GM19023 (cell line): ENCODE results near the gene COL5A1.

Experiments used
- ATAC-seq: cut with Tn5 transposase; IDR thresholded peaks from one replicate; pipeline ENCODE4 v1.9.1; 2021; ENCODE audit warnings: mild to moderate bottlenecking, moderate library complexity; ENCODE audit not compliant: unreplicated experiment

Gene COL5A1

GRCh38 chr9:134867917-134868750 is 226.5 kb downstream of the COL5A1 start:
- no peak for ATAC-seq

- ATAC-seq = no peak
Measured at GRCh38 chr9:134868751-134869553, 227.3 kb downstream of the COL5A1 start.

- ATAC-seq = no peak
Measured at GRCh38 chr9:134869554-134870300, 228.1 kb downstream of the COL5A1 start.

- no peak for ATAC-seq
Measured at GRCh38 chr9:134870301-134870694, 228.7 kb downstream of the COL5A1 start.

- no peak for ATAC-seq
Measured at GRCh38 chr9:134870746-134871662, 229.4 kb downstream of the COL5A1 start.

GRCh38 chr9:134871697-134872340 is 230.2 kb downstream of the COL5A1 start:
- ATAC-seq = no peak

GRCh38 chr9:134872482-134873231 is 231.1 kb downstream of the COL5A1 start:
- no peak for ATAC-seq

- no peak for ATAC-seq
Measured at GRCh38 chr9:134875371-134875770, 233.8 kb downstream of the COL5A1 start.

GRCh38 chr9:134877541-134877940 is 235.9 kb downstream of the COL5A1 start:
- no peak for ATAC-seq

GRCh38 chr9:134879664-134880483 is 238.3 kb downstream of the COL5A1 start:
- ATAC-seq = no peak

- no peak for ATAC-seq
Measured at GRCh38 chr9:134880484-134881312, 239.1 kb downstream of the COL5A1 start, which contains the start of gene FCN2. TSS of gene FCN2 (plus strand) at chr9:134880810. CDS start at chr9:134880822, 12 bp downstream.

- no peak for ATAC-seq
Measured at GRCh38 chr9:134881313-134881670, 239.7 kb downstream of the COL5A1 start.

- no peak for ATAC-seq
Measured at GRCh38 chr9:134882204-134882785, 240.7 kb downstream of the COL5A1 start.

- no peak for ATAC-seq
Measured at GRCh38 chr9:134883040-134883782, 241.6 kb downstream of the COL5A1 start.

- ATAC-seq = no peak
Measured at GRCh38 chr9:134884492-134884891, 242.9 kb downstream of the COL5A1 start.

- ATAC-seq = no peak
Measured at GRCh38 chr9:134885001-134885678, 243.5 kb downstream of the COL5A1 start.
